Stimulated activated CD8-positive, alpha-beta memory T cell treated with anti-CD3 and anti-CD28 coated beads, Interleukin-4, amount 100 ng/mL, for 1 hour (primary cell): ENCODE results near the gene MAMDC2.
"Not testable (repeated sequence)": the region's sequence is repeated elsewhere in the genome, so short reads cannot be mapped to it uniquely, and the experiment has no call there.

Source experiments
- DNase-seq, 2 donors: peaks; one replicate each; pipeline ENCODE4 v3.0.0-alpha.2; 2020; ENCODE audit warnings: low read depth in 2 of 2, low spot score in 1 of 2

MAMDC2 gene

GRCh38 chr9:70036641-70037040 is 7.0 kb upstream of the MAMDC2 start:
- no peak for DNase-seq

DNA sequence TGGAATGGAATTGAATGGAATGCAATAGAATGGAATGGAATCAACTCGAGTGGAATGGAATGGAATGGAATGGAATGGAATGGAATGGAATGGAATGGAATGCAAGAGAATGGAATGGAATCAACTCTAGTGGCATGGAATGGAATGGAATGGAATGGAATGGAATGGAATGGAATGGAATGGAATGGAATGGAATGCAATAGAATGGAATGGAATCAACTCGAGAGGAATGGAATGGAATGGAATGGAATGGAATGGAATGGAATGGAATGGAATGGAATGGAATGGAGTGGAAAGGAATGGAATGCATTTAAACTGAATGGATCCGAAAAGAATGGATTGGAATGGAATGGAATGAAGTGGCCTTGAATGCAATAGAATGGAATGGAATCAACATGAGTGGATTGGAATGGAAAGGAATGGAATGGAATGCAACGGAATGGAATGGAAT is 5.5 kb upstream of the MAMDC2 start:
- not testable (repeated sequence) for DNase-seq

DNA sequence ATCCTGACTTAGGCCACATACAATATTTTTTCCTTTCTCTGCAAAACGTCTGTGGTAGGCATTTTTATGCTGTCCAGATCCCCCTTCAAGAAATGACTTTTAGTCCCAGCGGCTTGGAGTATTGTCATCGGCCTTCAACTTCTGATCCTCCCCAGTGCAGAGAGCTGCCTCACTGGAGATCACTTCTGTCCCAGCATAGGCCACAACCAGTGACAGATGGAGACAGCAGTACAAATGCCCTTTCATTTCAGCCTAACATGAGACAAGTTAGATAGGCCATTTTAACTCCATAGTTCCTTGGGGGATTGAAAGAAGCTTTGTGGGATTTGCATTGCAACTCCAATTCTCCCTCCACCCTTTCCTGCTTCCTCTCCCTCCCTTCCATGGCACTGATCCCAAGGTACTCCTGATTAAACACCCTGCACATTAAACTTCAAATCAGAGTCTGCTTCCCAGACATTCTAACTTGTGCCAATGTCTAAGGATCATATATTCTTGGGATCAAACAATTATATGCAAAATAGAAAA is 3.2 kb upstream of the MAMDC2 start:
- no peak for DNase-seq

GRCh38 chr9:70042461-70043215 is 1.0 kb upstream of the MAMDC2 start:
- DNase-seq, result no peak

DNA sequence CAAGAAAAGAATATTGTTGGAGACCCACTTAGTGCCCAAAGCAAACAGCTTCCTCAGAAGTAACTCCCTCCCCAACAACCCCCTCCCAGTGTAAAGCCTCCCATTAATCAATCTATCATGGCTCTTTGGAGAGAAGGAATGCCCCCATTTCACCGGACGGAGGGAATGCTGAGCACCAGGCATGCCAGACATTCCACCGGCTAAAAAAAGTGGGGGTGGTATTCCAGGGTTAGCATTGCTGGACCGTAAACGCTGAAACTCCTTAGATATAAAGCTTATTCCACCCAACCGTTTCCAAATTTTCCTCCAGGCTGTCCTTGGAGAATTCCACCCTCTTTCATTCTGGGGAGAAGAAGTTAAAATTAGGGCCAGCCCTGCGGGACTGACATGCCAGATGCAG is 363 bp upstream of the MAMDC2 start:
- DNase-seq, result no peak

GRCh38 chr9:70044490-70045307 is 1.1 kb downstream of the MAMDC2 start:
- DNase-seq, result no peak

GRCh38 chr9:70045452-70045851 is 1.8 kb downstream of the MAMDC2 start:
- no peak for DNase-seq

- DNase-seq, result no peak
Measured at GRCh38 chr9:70046274-70047070, 2.8 kb downstream of the MAMDC2 start.

DNA sequence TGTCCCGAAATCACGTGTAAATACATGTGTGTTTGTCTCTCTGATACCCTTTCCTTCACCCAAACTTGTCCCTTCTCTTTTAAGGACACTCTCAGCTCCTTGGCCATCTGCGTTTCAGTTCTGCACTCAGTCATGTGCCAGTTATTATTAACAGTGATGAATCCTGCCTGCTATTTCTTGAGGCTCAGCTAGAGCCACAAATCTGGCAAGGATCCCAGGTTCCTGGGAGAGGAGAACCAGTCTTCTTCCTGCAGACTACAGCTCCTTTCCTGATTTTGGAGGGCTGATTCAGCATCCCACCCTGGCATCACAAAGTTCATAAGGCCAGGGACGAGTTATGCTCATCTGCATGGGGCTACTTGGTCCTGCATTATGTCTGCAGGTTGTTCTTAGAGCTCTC is 5.6 kb downstream of the MAMDC2 start:
- no peak for DNase-seq

DNA sequence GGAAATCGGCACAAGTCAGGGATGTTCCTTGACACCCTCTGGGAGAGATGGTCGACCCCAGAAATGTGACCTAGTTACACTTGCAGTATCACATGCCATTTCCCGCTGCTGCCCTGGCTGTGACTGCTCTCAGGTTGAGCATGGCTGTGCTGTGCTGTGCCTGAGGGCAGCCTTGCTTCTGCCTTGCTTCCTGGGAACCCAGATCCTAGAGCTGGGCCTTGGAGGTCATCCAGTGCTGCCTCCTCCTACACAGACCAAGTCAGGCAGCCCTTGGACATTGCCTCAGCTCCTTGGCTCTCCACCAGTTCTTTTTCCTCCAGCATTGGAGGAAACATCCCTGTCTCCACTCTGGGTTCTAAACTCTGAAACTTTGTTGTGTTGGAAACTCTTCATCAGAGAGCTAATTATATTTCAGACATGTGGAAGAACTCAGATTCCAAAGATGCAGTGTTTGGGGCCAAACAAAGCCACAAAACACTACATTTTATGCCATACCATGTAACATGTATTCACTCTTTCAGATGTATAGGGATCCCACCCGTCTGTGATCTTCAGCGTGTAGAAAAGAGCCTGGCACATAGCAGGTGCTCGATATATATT is 6.1 kb downstream of the MAMDC2 start:
- DNase-seq, result no peak

GRCh38 chr9:70052768-70053167 is 9.1 kb downstream of the MAMDC2 start:
- no peak for DNase-seq

- no peak for DNase-seq
Measured at GRCh38 chr9:70053864-70054263, 10.2 kb downstream of the MAMDC2 start.

GRCh38 chr9:70054521-70054920 is 10.9 kb downstream of the MAMDC2 start:
- no peak for DNase-seq

- DNase-seq, result no peak
Measured at GRCh38 chr9:70055406-70056210, 12.0 kb downstream of the MAMDC2 start.

- no peak for DNase-seq
Measured at GRCh38 chr9:70056211-70056944, 12.7 kb downstream of the MAMDC2 start.

GRCh38 chr9:70058569-70059116 is 15.0 kb downstream of the MAMDC2 start:
- DNase-seq, result no peak

GRCh38 chr9:70060148-70060882 is 16.7 kb downstream of the MAMDC2 start:
- DNase-seq, result no peak

- DNase-seq, result no peak
Measured at GRCh38 chr9:70060883-70061507, 17.3 kb downstream of the MAMDC2 start.
